HG03039 (cell line): Measurements from ENCODE around the gene CEP41.

ENCODE experiments used
- ATAC-seq: cut with Tn5 transposase; IDR thresholded peaks from one replicate; pipeline ENCODE4 v1.9.1; 2021; ENCODE audit warnings: mild to moderate bottlenecking, moderate library complexity; ENCODE audit not compliant: unreplicated experiment

The CEP41 gene

DNA sequence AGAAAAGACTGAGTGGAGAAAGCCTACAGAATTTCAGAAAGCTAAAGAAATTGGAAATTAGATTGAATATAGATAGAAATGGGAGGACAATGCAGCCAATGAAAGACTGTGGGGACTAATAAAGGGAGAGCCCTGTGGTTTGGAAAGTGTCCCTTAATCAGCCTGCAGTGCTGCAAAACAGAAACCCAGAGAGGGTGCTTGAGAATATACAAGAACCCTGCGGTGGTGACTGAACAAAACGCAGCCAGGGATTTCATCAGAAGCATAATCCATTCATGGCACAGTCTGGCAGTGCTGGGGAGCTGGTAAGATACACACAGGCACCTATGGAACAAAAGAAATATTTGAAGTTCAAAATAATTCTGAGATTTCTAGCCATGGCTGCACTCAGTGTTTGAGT is 19.1 kb downstream of the CEP41 start:
- ATAC-seq = no peak

DNA sequence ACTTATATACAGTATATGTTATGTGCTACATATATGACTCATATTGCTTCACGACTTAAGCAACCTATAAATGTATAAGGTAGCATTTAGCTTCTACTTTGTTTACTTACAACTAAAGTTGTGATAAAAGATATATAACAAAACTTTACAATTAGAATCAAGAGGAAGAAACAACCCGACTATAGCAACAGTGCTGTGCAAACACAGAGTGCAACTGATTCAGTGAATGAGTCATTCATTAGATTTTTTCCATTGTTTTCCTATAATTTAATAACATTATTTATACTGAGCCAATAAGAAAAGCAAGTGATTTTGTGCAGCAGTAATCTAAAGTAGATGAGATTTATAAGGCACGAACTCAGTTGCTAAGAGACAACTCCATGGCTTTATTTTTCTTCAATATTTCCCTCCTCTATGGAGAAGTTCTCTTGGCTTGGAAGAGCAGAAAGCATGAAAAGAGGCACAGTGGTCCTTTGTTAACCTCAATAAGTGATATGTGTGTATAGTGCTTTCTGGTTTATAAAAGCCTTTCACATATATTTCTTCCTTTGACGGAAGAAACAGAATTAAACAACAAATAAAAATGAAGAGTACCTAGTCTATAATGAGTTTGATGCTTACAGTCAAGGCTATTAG is 19.8 kb downstream of the CEP41 start:
- ATAC-seq = no peak

DNA sequence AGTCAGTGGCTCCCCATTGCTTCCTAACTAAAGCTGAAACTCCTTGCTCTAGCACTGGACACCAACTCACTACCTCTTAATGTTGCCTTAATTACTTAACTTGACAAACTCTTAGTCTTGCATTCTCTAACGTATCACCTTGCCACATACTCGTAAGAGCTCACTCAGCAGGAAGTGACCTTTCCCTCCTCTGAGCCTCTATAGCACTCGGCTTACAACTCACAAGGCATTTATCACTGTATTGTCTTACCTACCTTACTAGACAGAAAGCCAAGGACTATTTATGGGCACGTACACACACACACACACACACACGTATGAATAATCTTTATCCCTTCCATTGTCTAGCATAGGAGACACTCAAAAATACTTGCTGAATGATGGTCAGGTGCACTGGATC is 21.2 kb downstream of the CEP41 start:
- ATAC-seq = no peak

DNA sequence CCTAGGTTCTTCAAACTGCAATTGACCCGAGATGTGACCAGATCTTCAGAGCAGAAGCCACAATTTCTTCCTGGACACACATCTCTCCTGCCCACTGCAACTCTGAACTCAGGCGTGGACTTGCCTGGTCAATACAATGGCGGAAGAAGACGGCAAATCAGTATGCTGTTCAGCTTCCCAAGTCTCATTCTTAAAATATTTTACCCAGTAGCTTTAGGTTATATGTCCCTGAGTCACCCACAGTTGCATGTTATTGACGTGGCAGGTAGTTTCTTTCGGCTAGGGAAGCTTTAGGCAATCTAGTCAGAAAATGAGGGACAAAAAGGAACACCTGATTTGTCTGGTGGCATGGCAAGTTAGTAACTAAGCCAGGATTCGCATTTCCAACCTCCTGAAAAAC is 22.5 kb downstream of the CEP41 start:
- no peak for ATAC-seq

DNA sequence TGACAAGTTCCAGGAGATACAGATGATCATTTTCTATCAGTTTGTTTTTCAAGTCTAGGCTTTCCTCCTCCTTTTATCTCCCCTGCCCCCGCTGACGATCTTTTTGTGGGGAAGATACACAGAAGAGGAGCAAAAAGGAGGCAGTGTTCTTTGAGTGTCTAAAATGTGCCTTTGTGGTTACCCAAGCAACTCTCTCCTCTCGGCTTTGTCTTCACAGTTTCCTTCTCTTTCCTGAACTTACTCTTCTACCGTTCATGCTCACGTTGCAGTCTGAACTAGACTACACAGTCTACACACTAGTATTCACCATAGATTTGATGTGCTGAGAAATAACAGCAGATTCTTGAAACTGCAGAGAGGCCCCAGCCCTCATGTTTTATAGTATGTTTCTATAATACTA is 23.6 kb downstream of the CEP41 start:
- ATAC-seq = no peak

DNA sequence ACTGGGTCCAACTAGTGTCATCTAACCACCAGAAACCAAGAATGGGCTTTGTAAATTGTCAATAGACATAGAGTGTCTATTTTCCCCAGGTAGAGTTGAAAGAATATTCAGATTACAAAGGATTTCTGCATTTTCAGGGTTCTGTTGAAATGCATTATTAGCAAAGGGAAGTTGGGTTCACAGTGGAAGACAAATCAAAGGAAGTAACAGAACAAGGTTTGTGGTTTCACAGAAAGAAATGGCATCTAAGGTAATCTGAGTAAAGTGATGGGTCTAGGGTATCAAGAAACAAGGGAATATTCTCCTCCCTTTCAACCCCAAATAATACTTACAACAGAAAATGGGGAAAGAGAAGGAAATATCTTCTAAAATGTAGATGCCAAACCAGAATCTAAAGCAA is 25.8 kb downstream of the CEP41 start:
- no peak for ATAC-seq

DNA sequence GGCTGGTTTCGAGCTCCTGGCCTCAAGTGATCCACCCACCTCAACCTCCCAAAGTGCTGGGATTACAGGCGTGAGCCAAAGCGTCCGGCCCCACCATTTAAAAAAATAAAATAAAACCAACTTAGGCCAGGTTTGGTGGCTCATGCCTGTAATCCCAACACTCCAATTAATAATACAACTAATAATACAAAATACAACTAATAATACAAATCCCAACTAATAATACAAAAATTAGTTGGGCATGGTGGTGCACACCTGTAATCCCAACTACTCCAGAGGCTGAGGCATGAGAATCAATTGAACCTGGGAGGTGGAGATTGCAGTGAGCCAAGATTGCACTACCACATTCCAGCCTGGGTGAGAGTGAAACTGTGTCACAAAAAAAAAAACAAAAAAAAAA is 27.6 kb downstream of the CEP41 start:
- no peak for ATAC-seq

DNA sequence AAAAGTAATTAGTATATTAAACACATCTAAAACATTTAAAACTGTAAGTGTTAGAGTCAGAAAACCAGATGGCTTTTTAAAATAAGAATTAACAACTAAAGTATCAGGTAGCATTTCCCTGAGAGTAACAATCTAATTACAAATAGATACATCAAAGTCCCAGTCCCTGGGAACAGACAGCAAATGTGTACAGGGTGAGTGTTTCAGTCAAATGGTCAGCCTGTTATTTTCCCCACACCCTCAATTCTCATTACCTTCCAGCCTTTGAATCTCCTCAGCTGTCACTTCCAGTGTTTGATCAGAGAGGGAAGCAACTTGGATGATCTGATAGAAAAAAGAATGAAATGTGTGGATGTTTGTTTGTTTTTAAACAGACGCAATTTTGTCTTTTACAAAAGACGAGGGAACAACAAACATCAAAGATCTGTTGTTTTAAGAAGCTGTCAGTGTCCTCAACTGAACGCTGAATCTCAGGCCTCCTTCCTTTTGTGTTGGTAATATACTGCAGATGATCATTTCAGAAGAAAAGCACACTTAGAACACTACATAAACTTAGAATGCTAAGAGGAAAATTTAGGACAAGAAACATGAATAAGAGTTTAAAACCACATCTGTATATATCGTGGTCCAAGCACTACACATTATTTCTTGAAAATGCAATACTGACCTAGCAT is 29.8 kb downstream of the CEP41 start:
- ATAC-seq = no peak

DNA sequence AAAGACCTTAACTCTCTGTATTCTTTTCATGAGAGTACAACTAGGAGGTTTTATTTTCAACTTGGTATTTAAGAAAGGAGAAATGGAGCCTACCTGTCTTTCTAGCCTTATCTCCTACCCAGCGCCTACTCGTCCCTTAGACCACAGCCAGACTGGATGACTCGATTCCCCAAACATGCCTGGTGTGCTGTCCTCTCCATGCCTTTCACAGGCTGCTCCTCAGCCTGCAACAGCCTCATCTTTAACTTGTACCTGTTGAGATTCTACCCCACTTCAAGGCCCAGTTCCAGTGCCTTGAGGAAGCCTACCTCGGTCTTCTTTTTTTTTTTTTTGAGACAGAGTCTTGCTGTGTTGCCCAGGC is 31.1 kb downstream of the CEP41 start:
- no peak for ATAC-seq

DNA sequence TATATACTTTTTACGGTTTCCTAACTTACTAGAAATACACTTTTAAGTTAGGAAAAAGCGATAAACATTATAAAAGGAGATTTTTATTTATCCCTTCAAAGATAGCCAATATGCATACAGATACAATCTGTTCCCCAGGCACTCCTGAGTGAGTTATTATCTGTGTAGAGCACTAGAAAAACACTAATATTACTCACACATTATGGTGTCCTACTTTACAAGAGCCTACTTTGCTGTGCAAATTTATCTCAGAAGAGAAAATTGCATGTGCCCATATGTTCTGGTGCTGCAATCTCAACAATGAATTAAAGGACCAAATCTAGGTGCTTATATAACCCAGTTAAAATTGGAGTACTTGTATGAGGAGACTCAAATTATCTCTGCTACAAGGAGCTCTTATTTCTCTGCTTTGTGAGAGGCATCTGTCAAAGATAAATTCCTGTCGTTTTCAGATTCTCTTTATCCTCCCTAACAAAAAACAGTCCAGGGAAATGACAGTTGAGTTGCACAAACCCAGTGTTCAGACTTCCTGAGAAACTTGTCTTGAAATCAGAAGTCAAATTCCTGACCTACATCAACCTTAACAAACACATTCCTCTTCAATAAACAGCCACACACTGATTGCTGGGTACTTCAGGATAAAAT is 31.6 kb downstream of the CEP41 start:
- no peak for ATAC-seq

DNA sequence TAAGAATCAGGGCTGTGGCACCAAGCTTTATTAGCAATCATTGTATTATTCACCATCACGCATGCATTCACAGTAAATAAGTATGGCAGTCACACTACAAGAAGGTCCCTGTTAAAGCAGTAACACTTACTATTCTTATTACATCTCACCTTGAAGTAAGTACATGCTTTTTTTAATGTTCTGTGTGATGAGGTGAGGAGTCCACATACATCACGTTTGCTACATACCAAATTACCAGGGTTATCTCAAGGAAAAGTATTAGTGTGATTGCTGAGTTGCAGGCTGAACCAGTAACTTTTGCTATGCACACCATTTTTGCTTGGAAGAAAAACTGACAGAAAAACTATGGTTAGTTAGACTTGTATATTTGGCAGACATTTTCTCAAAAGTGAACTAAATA is 35.8 kb downstream of the CEP41 start:
- no peak for ATAC-seq

DNA sequence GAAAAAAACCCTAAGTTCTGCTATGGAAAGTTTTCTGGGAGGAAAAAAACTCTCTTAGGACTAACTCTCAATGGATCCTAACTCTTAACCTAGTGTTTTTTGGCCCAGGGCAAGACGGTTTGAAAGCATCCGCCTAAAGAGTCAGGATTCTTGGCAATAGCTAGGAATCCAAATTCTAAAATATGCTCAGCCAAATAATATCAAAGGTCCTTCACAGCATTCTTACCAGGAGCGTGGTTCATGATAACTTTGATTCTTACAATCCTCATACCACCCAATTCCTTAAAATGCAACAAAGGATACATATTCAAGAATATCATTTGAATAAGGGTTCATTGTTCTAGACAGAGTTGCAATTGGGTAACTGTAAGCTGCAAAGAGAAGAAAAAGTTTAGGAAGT is 39.2 kb downstream of the CEP41 start:
- no peak for ATAC-seq

DNA sequence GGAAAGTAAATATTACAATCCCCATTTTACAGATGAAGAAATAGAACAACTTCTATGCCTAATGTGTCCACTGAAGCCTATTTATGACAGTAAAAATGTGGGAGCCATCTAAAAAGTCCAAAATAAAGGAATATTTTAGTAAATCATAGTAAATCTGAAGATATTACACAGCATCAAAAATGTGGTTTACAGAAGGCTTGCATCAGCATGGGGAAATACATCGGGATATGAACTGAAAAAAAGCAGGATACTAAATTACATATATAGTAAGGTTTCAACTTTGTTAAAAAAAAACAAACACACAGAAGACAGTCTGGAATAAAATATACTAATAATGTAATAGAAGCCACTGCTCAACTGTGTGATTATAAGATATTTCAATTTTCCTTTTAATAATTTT is 39.7 kb downstream of the CEP41 start:
- no peak for ATAC-seq

DNA sequence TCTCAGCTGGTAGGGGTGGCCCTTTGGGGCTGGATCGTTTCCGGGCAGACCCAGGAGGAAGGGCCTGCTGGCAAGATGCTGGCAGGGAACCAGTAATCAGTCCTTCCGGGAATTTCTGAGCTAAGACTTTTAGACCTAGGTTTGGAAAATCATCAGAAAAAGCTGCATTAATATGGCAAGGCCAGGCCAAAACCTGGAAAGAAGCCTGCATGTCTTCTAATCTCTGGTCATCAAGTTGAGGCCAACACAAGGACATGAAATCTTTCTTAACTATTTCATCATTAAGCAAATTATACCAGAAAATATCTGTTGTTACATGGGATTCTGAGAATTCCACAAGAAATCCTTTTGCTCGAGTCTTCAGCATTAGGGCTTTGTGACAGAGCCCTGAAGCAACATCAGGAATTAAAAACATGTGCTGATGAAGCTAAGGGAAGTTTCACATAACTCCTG is 40.7 kb downstream of the CEP41 start:
- no peak for ATAC-seq

DNA sequence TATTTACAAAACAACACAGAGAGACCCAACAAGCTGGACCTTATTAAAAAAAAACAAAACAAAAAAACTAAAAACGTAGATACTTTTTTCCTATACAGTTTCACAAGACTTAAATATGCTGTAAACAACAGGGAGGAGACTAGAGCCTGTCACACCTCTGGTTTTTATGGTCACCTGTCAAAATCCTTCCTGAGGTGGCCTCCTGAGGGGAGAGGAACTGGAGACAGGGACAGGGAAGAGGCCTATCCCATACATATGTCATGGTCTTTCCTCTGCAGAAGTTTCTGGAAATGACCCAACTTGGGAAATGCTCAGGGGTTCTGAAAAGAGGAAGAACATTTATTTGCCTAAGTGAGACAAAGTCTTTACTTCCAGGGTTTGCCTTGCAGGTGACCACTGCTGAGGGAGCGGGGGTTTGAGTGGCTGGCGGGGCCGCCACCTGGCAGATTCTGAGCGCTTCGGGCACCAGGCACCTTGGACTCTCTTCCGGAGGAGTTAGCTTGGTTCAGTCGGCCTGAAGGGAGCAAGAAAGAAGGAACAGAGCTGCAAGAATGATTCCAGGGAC is 42.2 kb downstream of the CEP41 start:
- no peak for ATAC-seq

DNA sequence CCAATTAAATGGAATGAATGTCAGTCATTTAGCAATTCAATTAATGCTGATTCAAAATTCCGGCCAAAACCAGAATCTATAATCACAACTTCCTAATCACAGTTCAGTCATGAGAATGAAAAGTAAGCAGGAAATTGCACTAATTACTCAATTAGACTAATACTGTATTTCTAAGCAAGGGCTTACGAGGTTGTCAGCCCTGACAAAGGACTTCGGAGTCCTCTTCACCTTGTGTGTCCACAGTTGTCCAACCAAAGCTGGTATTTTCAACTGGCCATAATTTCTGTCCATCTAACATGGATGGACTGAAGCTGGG is 43.1 kb downstream of the CEP41 start:
- ATAC-seq = no peak

DNA sequence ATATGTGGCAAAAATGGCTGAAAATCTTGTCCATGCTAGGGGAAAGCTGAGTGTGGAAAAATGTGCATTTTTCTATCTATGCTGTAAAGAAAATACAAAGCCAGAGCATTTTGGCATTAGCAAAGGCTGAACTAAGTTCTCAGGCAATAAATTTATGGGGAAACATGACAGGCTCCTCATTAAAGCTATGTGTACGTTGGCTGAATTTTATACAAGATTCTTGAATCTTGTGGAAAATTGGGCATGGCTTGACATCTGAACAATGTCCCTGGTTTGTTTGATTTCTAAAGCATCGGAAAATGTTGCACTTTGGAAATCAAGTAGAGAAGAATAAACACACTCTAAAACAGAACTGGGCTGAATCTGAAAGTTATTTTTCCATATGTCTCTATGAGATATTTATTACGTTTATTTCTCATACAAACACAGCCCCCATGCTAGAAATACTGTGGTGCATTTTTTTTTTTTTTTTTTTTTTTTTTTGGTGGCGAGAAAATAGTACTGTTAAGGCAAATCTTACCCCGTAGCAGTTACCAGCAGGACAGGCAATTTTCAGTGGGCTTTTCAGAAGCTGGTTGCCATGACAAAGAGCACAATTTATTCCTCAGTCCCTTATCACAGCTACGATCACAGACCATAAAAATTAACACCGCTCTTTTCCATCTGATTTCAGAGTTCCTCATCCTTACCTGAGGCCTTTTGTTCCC is 43.6 kb downstream of the CEP41 start:
- no peak for ATAC-seq

DNA sequence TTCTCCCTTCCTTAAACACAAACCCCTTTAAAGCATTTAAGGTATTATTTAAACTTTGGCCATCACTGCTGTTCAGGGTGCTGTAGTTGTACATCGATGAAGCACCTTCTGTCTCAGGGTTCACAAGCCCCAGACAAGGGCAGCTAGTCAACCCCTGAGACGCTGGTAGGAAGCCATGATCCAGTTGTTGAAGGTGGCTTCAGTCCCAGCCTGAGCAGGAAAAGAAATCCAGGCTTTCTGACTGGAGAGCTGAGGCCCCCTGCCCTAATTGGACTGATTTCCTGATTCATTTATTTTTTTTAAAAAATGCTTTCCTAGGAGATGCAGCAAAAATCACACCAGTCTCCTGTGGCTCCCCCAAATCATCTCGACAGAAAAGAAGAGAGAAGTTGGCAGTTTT is 44.7 kb downstream of the CEP41 start:
- ATAC-seq = no peak

DNA sequence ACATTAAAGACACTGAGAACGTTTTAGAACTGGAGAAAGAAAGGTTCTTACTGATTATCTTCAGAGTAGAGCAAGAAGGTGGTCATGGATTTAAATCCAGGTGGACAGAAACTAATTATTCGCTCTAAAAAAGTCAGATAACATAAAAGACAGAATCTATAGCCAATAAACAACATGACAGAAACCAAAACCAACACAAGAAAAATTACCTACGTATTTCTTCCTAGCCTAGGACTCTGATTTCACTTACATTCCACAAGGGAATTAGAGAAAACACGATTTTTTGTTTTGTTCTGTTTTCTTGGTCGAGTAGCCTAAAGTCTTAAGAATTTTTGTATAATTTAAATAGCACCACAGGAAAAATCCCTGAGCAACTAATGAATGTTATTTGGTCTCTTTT is 45.4 kb downstream of the CEP41 start:
- ATAC-seq = no peak

DNA sequence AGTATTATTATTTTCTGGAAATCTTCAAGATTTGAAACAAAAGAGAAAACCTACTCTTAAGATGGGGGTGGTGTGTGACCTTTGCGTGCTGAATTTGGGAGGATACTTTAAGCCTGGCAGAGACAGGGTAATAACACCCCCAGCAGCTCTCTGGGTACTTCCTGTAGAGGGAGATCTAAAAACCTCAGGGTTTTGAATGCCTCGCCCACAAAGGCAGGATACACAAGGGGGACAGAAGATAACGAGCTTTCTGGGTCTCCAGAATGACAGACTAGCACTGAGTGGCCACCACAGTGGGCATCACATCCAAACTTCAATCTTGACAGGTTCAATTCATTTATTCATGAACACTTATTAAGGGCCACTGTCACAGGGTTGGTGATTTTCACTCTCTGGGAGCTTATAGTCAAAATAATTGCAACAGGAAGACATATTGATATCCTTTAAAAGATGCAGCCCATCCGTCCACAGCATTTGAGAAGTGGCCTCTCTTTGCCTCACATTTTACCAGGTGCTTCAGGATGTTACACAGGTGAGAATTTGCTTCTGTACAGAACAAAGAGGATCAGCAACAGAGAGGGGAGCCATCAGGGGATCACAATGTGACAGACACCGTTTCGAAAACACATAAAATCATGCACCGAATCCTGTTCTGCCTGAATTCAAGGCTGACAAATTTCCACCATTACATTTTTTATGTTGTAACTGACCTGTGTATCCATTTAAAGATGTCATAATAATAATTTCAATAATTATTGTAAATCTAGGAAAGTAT is 46.2 kb downstream of the CEP41 start:
- ATAC-seq = no peak

DNA sequence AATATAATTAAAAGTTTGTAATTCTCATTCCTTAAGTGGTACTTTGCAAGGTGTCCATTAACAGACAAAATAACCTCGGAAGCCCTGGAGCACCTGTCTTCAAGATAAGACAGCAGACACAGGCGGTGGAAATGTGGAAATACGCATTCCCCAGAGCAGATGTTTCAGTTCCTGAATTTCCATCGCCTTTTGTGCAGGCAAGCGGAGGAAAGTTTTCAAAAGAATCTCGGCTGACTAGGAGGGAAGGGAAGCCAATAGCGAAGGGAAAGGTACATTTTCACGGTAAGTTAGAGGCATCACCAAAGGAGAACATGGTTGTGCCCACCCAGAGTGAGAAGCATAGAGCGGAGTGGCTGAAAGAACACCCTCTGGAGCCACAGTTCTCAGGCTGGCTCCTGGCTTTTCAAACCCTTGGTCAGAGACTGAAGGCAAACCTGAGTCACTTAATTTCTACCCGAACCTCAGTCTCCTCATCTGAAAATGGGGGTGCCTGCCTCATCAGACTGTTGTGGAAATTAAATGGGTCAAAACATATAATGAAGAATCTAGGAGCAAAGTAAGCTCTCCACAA is 46.9 kb downstream of the CEP41 start:
- no peak for ATAC-seq
